Measurements from ENCODE around the gene C14orf119. TPM values are rescaled to one million over a fixed set of nuclear protein-coding genes. Genes with fewer than 3 reads are reported as not detected.

C14orf119 gene, protein sequence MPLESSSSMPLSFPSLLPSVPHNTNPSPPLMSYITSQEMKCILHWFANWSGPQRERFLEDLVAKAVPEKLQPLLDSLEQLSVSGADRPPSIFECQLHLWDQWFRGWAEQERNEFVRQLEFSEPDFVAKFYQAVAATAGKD
- 27.3 and 53.8 TPM in 2 replicates for total RNA-seq

DNA sequence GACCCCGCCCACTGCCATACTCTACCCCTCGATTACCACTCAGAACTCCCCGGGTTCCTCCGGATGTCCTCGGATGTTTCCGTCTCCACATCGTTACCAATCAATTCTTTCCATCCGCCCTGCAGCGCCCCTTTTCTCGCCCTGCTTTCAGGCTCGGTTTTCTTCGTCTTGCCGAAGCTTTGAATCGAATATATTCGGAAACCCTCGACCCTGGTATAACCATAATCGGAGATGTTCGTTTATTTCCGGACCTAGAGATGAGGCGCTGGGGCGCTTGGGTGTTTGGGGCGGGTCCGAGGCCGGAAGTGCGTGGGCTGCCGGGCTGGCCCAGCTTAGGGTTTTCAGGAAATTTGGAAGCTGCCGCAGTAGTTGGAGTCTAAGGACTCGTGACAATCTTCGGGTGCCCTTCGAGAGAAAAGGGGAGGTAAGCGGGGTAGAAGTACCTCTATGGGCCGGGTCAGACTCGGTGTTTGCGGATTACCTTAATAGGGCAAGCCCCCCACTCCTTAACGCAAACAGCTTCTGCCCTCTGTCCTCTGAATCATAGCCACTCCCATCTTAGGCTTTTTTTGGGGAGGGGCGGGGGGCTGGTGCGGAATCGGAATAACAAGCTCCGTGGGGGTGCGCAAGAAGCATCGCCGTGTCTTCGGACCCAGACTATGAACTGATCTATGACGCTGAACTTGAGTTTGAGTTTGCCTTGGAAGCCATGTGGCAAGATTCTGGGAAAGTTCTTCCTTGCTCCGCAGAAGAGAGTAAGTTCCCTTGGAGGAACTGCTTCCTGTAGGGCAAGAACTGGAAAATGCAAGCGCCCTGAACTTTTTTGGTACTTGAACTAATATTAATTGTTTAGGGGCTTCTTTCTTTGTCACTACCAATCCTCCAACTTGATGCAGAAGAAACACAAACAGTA lies at the start of gene C14orf119:
Gene C14orf119 (plus strand): TSS at position 310 of the 913 bp plus-strand sequence. CDS start 2,154 bp downstream, outside the sequence.
- H3K4me3 ChIP-seq (ENCODE audit: low read depth, low read length) = peak within 1 kb of the TSS; percentile 74
- DNase-seq (ENCODE audit: low read depth) = peak; percentile 98
- TF ChIP-seq CTCF (conservative IDR thresholded peaks at IDR 0.05; ENCODE audit: low read depth, low read length) = no peak

GRCh38 chr14:23047034-23047634 lies 48.2 kb upstream of the C14orf119 start:
- no peak overlapping the region for H3K4me3 ChIP-seq (ENCODE audit: low read depth, low read length)
- TF ChIP-seq CTCF (conservative IDR thresholded peaks at IDR 0.05; ENCODE audit: low read depth, low read length) = no peak
- DNase-seq (ENCODE audit: low read depth) = no peak

GRCh38 chr14:23047751-23048693 lies 47.3 kb upstream of the C14orf119 start:
- no peak overlapping the region for H3K4me3 ChIP-seq (ENCODE audit: low read depth, low read length)
- DNase-seq (ENCODE audit: low read depth) = no peak
- TF ChIP-seq CTCF (conservative IDR thresholded peaks at IDR 0.05; ENCODE audit: low read depth, low read length) = no peak

DNA sequence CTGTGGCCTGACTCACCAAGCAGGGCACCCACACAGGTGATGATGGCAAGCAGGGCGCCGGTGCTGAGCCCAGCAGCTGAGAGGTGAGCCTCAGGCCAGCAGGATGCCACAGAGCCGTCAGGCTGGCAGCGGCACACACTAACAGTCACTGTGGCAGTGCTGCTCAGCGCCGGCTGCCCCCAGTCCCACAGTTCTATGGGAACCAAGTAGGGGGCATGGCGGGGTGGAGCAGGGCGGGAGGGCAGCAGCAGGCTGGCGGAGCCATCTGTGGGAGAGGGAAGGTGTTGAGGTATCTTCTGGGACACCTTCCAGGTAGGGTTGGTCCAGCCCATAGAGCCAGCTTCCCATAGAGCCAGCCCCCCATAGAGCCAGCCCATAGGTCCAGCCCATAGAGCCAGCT lies 46.3 kb upstream of the C14orf119 start:
- no peak for DNase-seq (ENCODE audit: low read depth)
- no peak for TF ChIP-seq CTCF (conservative IDR thresholded peaks at IDR 0.05; ENCODE audit: low read depth, low read length)
- no peak overlapping the region for H3K4me3 ChIP-seq (ENCODE audit: low read depth, low read length)

DNA sequence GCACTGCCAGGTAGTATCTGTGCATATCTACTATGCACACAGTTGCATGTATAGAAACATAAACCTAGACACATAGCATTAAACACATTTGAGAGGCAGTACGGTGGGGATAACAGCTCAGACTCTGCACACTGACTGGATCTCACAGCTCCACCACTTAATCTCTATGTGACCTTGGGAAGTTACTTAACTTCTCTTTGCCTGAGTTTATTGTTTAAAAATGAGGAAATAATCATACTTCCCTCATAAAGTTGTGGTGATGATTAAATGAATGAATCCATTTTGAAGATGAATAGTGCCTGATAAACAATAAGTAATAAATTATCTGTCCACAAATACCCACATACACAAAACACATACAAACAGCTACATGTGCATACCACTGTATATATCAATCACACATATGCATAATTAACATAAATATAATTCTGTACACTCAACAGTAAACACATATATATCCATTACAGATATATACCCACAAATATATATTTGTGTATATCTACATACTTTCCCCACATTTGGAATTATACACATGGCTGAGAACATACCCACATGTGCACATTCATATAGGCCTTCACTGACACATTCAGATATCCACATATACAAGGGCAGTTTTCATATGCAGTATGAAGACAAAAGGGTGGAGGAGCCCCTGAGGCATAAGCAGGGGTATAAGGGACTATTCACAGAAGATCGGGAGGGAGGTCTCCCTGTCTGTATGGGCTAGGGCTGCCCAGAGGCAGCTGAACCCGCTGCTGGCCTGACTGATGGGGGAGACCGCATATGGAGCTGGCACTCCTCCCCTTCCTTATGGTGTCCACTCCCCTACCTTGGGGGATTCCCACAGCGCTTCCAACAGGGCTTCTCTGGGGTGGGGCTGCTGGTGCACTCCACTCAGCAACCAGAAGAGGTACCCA lies 43.9 kb upstream of the C14orf119 start:
- H3K4me3 ChIP-seq (ENCODE audit: low read depth, low read length) = no peak overlapping the region
- DNase-seq (ENCODE audit: low read depth) = no peak
- no peak for TF ChIP-seq CTCF (conservative IDR thresholded peaks at IDR 0.05; ENCODE audit: low read depth, low read length)

Data from epithelial cell of proximal tubule (primary cell).